Spinal cord (tissue), 10 donors: ENCODE measurements around the gene CCSAP. TPM values are rescaled to one million over a fixed set of nuclear protein-coding genes. Genes with fewer than 3 reads are reported as not detected.
A peak's percentile ranks its signal among the peaks of the same experiment; 100 is the strongest.
"Not testable (repeated sequence)": the region's sequence is repeated elsewhere in the genome, so short reads cannot be mapped to it uniquely, and the experiment has no call there.

ENCODE experiments used
- DNase-seq, 6 donors: peaks; one replicate each; pipeline versions ENCODE4 v3.0.0 to v3.0.0-alpha.2; 2013 to 2015; ENCODE audit warnings: low spot score in 6 of 6, low read depth in 4 of 6
- H3K27ac ChIP-seq: one replicate; pipeline ENCODE4 v1.5.1; 2013; ENCODE audit warnings: low read depth, low read length, control low read depth
- H3K27me3 ChIP-seq: one replicate; pipeline ENCODE4 v1.6.1; 2013; ENCODE audit warnings: low read length; ENCODE audit not compliant: control insufficient read depth, insufficient read depth
- H3K36me3 ChIP-seq: one replicate; pipeline ENCODE4 v1.6.1; 2013; ENCODE audit warnings: low read length; ENCODE audit not compliant: control insufficient read depth, insufficient read depth
- H3K4me1 ChIP-seq: one replicate; pipeline ENCODE4 v1.6.1; 2013; ENCODE audit warnings: low read length; ENCODE audit not compliant: control insufficient read depth, insufficient read depth
- H3K4me3 ChIP-seq: one replicate; pipeline ENCODE4 v1.5.1; 2013; ENCODE audit warnings: low read depth, low read length, control low read depth
- H3K9me3 ChIP-seq: one replicate; pipeline ENCODE4 v1.6.1; 2013; ENCODE audit warnings: low read length; ENCODE audit not compliant: control insufficient read depth, insufficient read depth
- WGBS: methylation state at CpG from one replicate; pipeline ENCODE4 v1.1.5; 2013; ENCODE audit warnings: missing lambda C conversion rate; ENCODE audit not compliant: insufficient coverage; 5-methylcytosine and 5-hydroxymethylcytosine counted together
- polyA plus RNA-seq, 2 donors: library from polyadenylated mRNA; unstranded; fragments of 120-200 nt; gene quantifications; one replicate each; pipeline ENCODE4 v1.2.1, GENCODE V29; 2013; ENCODE audit not compliant: insufficient read length in 2 of 2
- total RNA-seq, 2 donors: library from RNA; depleted of rRNA in 1 of 2; stranded (reverse); fragments of 120-200 nt in 1 of 2; fragments of >200 nt in 1 of 2; gene quantifications; one replicate each; pipeline versions ENCODE4 v1.2.3 to v1.2.4, GENCODE V29; 2013 to 2014
- donor health status: healthy.

CCSAP gene
- total and polyA plus RNA-seq, 4 donors = 14.0 to 34.7 (median 21.2) TPM

DNA sequence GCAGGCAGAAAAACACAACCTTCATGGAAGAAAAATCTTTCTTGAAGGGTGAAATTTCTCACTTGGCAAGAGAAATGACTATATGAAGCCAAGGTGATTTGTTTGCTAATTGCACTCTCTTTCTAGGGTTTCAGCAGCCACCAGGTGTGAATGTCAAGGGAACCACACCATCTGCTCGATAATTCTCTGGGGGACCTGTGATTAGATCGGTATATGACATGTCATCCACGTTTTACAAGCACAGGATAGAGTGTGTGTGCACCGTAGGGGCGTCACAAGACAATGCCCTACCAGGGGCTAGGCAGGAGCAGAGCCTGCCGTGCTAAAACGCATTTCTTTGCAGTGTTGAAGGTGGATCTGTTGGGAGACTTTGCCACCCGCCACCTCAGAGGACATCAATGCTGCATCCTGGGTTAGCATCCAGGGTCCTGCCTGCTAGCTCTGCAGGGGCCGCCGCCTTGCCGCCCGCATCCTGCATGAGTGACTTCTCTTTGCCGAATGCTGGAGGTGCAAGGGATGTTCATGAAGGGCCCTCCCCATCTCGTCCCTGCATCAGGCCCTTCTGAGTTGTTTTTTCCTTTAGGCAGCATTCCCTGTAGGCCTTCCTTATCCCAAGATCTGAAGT, 37.8 kb upstream of the CCSAP start:
- no peak overlapping the region for H3K4me3 ChIP-seq

DNA sequence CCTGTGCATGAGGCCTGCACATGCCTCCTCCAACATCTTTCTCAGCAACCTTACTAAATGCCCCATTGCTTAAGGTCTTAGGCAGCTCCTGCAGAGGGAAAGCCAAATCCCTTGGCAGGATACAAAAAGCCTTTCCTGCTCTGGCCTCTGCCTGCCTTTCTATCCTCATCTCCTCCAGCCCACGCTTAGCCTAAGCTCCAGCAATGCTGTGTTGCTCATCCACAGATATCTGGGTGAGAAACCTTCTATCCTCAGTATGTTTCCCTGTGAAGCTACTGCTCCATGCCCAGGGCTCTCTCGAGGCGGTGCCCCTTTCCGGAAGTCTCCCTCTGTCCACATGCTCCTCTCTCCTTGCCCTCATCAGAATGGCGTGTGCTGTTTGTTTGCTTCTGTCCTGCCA, 37.0 kb upstream of the CCSAP start:
- Histone ChIP-seq H3K4me3 (no peak overlapping the region), H3K27me3 (no peaks in the 10 kb centered on the region), H3K4me1 (no peaks in the 10 kb centered on the region), H3K9me3 (no peaks in the 10 kb centered on the region), H3K36me3 (no peaks in the 10 kb centered on the region), H3K27ac (no peak overlapping the region)
- peak in 1 of 6 donors; percentile 21 for DNase-seq
- WGBS = 67% methylated on average over 1 of the region's 5 CpGs

More for the DNA sequence above, 37.8 kb upstream of the CCSAP start:
- Histone ChIP-seq H3K9me3 (no peaks in the 10 kb centered on the region), H3K27me3 (no peaks in the 10 kb centered on the region), H3K27ac (no peak overlapping the region), H3K36me3 (no peaks in the 10 kb centered on the region), H3K4me1 (peaks cover under 1% of the 10 kb centered on the region)
- DNase-seq = peak in 2 of 6 donors; percentile 51 to 68
- 66% methylated on average over 14 of the region's 14 CpGs for WGBS

DNA sequence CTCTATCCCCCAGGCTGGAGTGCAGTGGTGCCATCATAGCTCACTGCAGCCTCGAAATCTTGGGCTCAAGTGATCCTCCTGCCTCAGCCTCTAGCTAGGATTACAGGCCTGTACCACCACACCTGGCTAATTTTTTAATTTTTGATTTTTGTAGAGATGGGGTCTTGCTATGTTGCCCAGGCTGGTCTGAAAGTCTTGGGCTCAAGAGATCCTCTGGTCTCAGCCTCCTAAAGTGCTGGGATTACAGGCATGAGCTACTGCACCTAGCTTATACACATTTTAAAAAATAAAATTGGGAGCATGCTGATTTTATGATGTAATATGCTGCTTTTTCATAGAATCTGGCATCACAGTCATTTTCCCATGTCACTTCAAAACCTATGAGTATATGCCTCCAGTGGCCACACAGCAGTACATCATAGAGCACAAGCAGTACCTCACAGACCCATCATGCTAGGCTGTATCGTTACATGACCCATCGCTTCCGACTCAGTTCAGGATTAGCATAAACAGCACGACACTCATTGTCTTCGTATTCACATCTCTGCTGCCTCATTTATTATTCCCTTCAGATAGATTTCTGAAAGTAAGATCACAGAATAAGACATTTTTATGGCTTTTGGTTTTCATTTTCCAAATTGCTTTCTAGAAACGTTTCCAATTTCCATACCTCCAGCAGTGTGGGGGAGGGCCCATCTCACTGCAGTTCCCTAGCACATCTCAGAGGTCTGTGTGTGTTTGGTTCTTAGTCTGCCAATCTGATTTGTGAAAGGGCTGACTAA, 35.9 kb upstream of the CCSAP start:
- no peaks in the 10 kb centered on the region for H3K36me3 ChIP-seq
- H3K27me3 ChIP-seq = no peaks in the 10 kb centered on the region
- H3K4me3 ChIP-seq = no peak overlapping the region
- no peak overlapping the region for H3K27ac ChIP-seq
- no peaks in the 10 kb centered on the region for H3K4me1 ChIP-seq
- no peaks in the 10 kb centered on the region for H3K9me3 ChIP-seq
- WGBS = 15% methylated on average over 3 of the region's 7 CpGs
- DNase-seq = peak in 2 of 6 donors; percentile 13 to 86

DNA sequence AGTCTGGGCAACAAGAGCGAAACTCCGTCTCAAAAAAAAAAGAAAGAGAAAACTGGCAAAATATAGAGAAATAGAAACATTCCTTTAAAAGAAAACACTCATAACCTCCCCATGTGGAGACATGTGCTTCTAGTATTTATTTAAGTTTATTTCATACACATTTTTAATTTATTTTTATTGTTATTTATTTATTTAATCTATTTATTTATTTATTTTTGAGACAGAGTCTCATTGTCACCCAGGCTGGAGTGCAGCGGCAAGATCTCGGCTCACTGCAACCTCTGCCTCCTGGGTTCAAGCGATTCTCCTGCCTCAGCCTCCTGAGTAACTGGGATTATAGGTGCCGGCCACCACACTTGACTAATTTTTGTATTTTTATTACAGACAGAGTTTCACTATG, 35.2 kb upstream of the CCSAP start:
- H3K4me3 ChIP-seq, H3K27ac ChIP-seq, DNase-seq, H3K27me3 ChIP-seq, H3K9me3 ChIP-seq, H3K36me3 ChIP-seq, H3K4me1 ChIP-seq: not testable (repeated sequence)
- 40% methylated on average over 1 of the region's 6 CpGs for WGBS

DNA sequence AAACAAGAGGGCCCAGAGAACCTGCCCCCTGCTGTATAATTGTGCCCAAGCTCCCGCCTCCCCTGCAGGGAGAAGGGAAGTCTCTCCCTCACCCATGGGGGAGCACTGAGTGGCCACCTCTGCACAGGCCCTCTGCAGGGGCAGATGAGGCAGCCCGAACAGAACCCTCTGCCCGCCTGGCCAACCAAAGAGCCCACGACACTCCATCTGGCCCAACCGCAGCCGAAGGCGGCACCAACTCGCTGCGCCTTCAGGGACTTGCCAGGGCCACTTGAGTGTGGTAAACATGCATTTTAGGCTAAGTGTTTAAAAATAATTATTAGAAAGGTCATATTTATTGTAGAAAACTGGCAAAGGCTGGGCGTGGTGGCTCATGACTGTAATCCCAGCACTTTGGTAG, 34.6 kb upstream of the CCSAP start:
- Histone ChIP-seq H3K9me3 (no peaks in the 10 kb centered on the region), H3K27me3 (no peaks in the 10 kb centered on the region), H3K27ac (no peak overlapping the region), H3K4me3 (no peak overlapping the region), H3K4me1 (no peaks in the 10 kb centered on the region), H3K36me3 (no peaks in the 10 kb centered on the region)
- WGBS = 97% methylated on average over 8 of the region's 10 CpGs
- DNase-seq = no peak

DNA sequence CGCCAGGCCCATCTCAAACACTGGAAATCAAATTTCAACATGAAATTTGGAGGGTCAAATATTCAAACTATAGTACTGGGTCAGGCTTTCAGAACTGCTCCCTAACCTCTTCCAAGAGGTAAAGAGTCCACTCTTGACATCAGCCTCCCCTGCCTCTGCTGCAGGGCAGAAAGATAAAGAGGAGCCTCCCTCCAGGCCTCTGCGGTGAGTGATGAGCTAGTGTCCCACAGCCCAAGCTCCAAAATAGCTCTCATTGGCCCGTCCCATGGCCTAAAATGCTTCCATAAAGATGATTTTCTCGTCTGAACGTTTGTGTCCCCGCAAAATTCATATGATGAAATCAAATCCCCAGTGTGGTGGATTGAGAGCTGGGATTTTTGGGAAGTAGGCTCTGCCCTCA, 33.7 kb upstream of the CCSAP start:
- Histone ChIP-seq H3K36me3 (no peaks in the 10 kb centered on the region), H3K9me3 (no peaks in the 10 kb centered on the region), H3K27me3 (no peaks in the 10 kb centered on the region), H3K4me3 (no peak overlapping the region), H3K4me1 (no peaks in the 10 kb centered on the region), H3K27ac (no peak overlapping the region)
- WGBS = 94% methylated on average over 6 of the region's 6 CpGs
- no peak for DNase-seq

DNA sequence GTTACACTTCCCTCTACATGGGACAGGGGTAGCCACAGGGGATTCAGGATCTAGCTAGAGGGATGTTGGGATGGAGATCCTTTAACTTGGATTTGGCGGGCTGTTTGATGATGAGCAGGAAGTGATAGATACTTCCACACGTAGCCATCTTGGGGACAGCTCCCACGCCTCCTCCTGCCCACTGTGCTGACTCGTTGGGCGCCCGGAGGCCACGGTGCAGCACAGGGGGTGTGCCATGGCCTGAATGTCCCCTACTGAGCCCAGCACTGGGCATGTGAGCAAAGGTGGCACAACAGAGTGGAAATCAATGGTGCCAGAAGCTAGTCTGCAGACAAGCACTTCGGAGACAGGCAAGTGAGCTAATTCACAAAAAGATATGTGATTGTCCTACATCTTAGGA, 31.6 kb upstream of the CCSAP start:
- 88% methylated on average over 7 of the region's 8 CpGs for WGBS
- H3K27ac ChIP-seq = no peak overlapping the region

DNA sequence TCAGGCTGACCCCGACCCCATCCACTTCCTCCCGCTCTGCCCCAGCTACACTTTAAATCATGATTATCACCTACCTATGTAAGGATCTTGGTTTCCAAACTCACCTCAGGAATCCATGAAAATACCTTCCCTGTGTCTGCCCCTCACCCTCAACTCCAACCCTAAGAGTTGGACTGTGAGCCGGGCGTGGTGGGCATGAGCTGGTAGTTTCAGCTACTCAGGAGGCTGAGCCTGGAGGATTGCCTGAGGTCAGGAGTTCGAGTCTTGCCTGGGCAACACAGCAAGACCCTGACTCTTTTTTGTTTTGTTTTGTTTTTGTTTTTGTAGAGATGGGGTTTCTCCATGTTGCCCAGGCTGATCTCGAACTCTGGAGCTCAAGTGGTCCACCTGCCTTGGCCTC, 30.5 kb upstream of the CCSAP start:
- Histone ChIP-seq H3K27me3 (no peaks in the 10 kb centered on the region), H3K4me1 (no peaks in the 10 kb centered on the region), H3K9me3 (no peaks in the 10 kb centered on the region), H3K4me3 (no peak overlapping the region), H3K36me3 (no peaks in the 10 kb centered on the region), H3K27ac (no peak overlapping the region)
- WGBS = 89% methylated on average over 4 of the region's 6 CpGs
- no peak for DNase-seq

More for the DNA sequence above, 31.6 kb upstream of the CCSAP start:
- Histone ChIP-seq H3K27me3 (no peaks in the 10 kb centered on the region), H3K4me1 (no peaks in the 10 kb centered on the region), H3K9me3 (no peaks in the 10 kb centered on the region), H3K4me3 (no peak overlapping the region), H3K36me3 (no peaks in the 10 kb centered on the region)
- DNase-seq = no peak

DNA sequence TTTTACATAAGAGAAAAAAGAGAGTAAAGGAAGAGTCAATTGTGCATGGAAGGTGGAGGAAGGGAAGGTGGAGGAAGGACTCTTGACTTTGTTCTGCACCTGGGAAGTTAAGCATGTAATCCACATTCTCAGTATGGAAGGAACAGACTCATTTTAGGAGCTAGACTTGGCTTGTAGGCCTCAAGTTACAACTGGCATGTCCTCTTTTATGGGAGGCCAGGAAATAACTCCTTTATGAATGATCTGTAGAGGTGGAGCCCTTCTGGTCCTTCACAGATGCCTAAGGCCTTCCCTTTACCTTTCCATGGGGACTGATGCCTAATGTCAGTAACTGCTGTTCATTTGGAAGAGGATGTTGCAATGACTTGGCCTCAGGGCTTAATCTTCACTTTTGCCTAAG, 29.4 kb upstream of the CCSAP start:
- no peak for DNase-seq
- H3K4me3 ChIP-seq = no peak overlapping the region
- no peaks in the 10 kb centered on the region for H3K27me3 ChIP-seq
- H3K9me3 ChIP-seq = no peaks in the 10 kb centered on the region
- no peaks in the 10 kb centered on the region for H3K36me3 ChIP-seq
- H3K27ac ChIP-seq = no peak overlapping the region
- H3K4me1 ChIP-seq = no peaks in the 10 kb centered on the region

DNA sequence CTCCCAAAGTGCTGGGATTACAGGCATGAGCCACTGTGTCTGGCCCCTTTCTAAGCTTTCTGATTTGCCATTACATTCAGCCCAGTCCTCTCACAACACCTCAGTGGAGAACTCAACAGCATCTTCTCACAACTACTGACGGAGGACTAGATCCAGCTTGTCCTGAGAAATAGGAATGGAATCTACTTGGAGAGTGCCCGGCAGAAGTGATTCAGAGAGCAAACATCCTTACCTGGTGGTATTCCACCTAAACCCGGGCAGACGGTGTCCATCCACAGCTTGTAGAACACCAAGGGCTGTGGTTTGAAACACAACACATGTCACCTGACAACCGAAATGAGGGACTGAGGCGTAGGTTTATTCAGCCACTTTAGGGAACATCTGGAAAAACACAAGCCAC, 28.8 kb upstream of the CCSAP start:
- H3K27ac ChIP-seq = no peak overlapping the region
- H3K4me1 ChIP-seq = no peaks in the 10 kb centered on the region
- H3K27me3 ChIP-seq = no peaks in the 10 kb centered on the region
- no peaks in the 10 kb centered on the region for H3K9me3 ChIP-seq
- WGBS = 73% methylated on average over 2 of the region's 6 CpGs
- no peak for DNase-seq
- no peaks in the 10 kb centered on the region for H3K36me3 ChIP-seq
- H3K4me3 ChIP-seq = no peak overlapping the region
